HG03196 (cell line): ENCODE data around the gene LRIG1.

Source experiments
- ATAC-seq: cut with Tn5 transposase; IDR thresholded peaks from one replicate; pipeline ENCODE4 v1.9.1; 2021; ENCODE audit not compliant: unreplicated experiment

LRIG1 gene

GRCh38 chr3:66393333-66394005 lies 107.4 kb downstream of the LRIG1 start:
- ATAC-seq = peak; percentile 1

GRCh38 chr3:66392966-66393332 lies 107.9 kb downstream of the LRIG1 start:
- no peak for ATAC-seq

- no peak for ATAC-seq
These were observed 108.3 kb downstream of the LRIG1 start for GRCh38 chr3:66392512-66392911.

- no peak for ATAC-seq
These were observed 110.8 kb downstream of the LRIG1 start for GRCh38 chr3:66390013-66390412.

GRCh38 chr3:66386925-66387650 lies 113.7 kb downstream of the LRIG1 start:
- peak; percentile 44 for ATAC-seq

- peak; percentile 92 for ATAC-seq
These were observed 114.6 kb downstream of the LRIG1 start for GRCh38 chr3:66386011-66386924.

GRCh38 chr3:66385066-66385465 lies 115.8 kb downstream of the LRIG1 start:
- no peak for ATAC-seq

- ATAC-seq = no peak
These were observed 116.7 kb downstream of the LRIG1 start for GRCh38 chr3:66383998-66384745.

GRCh38 chr3:66383023-66383422 lies 117.8 kb downstream of the LRIG1 start:
- no peak for ATAC-seq

- no peak for ATAC-seq
These were observed 118.7 kb downstream of the LRIG1 start for GRCh38 chr3:66382142-66382541.

GRCh38 chr3:66381626-66382025 lies 119.2 kb downstream of the LRIG1 start:
- no peak for ATAC-seq

GRCh38 chr3:66380200-66380932 lies 120.5 kb downstream of the LRIG1 start:
- ATAC-seq = no peak

- ATAC-seq = no peak
These were observed 121.3 kb downstream of the LRIG1 start for GRCh38 chr3:66379565-66379964.

- no peak for ATAC-seq
These were observed 122.6 kb downstream of the LRIG1 start for GRCh38 chr3:66378256-66378655.

- ATAC-seq = no peak
These were observed 123.0 kb downstream of the LRIG1 start for GRCh38 chr3:66377800-66378199.

- no peak for ATAC-seq
These were observed 124.3 kb downstream of the LRIG1 start for GRCh38 chr3:66376568-66376967.

- ATAC-seq = no peak
These were observed 128.0 kb downstream of the LRIG1 start for GRCh38 chr3:66372681-66373350.

GRCh38 chr3:66371432-66371831 lies 129.4 kb downstream of the LRIG1 start:
- no peak for ATAC-seq

- ATAC-seq = no peak
These were observed 130.6 kb downstream of the LRIG1 start for GRCh38 chr3:66370179-66370578.

- ATAC-seq = no peak
These were observed 132.8 kb downstream of the LRIG1 start for GRCh38 chr3:66367979-66368378.
